Measurements from ENCODE around the gene PXDC1.

GRCh38 chr6:3784885-3785744 lies 33.6 kb upstream of the PXDC1 start:
- TF ChIP-seq CTCF (IDR thresholded peaks at IDR 0.05) (no peak), ZFX (IDR thresholded peaks at IDR 0.05; ENCODE audit: borderline replicate concordance) (no peak)
